Upper lobe of left lung (tissue), 6 donors: ENCODE data around the gene PGGHG. TPM values are rescaled to one million over a fixed set of nuclear protein-coding genes. Genes with fewer than 3 reads are reported as not detected.

Source experiments
- ATAC-seq, 2 donors: fragments of 200-7000 bp; cut with Tn5 transposase; one replicate each; pipeline ENCODE4 v1.9.1; 2022; ENCODE audit warnings: mild to moderate bottlenecking in 2 of 2, moderate library complexity in 2 of 2; ENCODE audit not compliant: low FRiP score in 2 of 2
- DNase-seq, 2 donors: peaks; one replicate each; pipeline ENCODE4 v3.0.0-alpha.2; 2019 to 2020
- H3K27ac ChIP-seq, 4 donors: fragments of 200-600 bp; sonication (generic); one replicate each; pipeline ENCODE4 v1.5.1; 2016 to 2019
- H3K27me3 ChIP-seq, 4 donors: fragments of 200-600 bp; sonication (generic); one replicate each; pipeline ENCODE4 v1.5.1; 2017 to 2019
- H3K36me3 ChIP-seq, 4 donors: fragments of 200-600 bp; sonication (generic); one replicate each; pipeline ENCODE4 v1.5.1; 2016 to 2019
- H3K4me1 ChIP-seq, 4 donors: fragments of 200-600 bp; sonication (generic); one replicate each; pipeline ENCODE4 v1.5.1; 2018 to 2019
- H3K4me3 ChIP-seq, 4 donors: fragments of 200-600 bp; sonication (generic); one replicate each; pipeline ENCODE4 v1.5.1; 2017 to 2019; ENCODE audit warnings: mild to moderate bottlenecking in 2 of 4, moderate library complexity in 1 of 4
- H3K9me3 ChIP-seq, 4 donors: fragments of 200-600 bp; sonication (generic); one replicate each; pipeline ENCODE4 v1.5.1; 2018 to 2019
- EP300 ChIP-seq, 4 donors: sonication (generic); formaldehyde crosslinking; IDR thresholded peaks; one replicate each; pipeline ENCODE4 v1.5.1; 2017; ENCODE audit warnings: antibody characterized with exemption in 4 of 4, control low read depth in 2 of 4
- POLR2A ChIP-seq, 4 donors: fragments of 450-650 bp; IDR thresholded peaks; one replicate each; pipeline ENCODE4 v1.5.1; 2016 to 2017; ENCODE audit warnings: antibody characterized with exemption in 4 of 4, mild to moderate bottlenecking in 2 of 4
- POLR2AphosphoS5 ChIP-seq, 2 donors: sonication (generic); formaldehyde crosslinking; IDR thresholded peaks; one replicate each; pipeline ENCODE4 v1.5.1; 2017; ENCODE audit warnings: antibody characterized with exemption in 2 of 2
- WGBS, 2 donors: methylation state at CpG; one replicate each; pipeline ENCODE4 v1.1.5; 2017 to 2018; 5-methylcytosine and 5-hydroxymethylcytosine counted together
- total RNA-seq, 6 donors: library from RNA; depleted of rRNA in 4 of 6; stranded (reverse); fragments of >200 nt in 4 of 6; gene quantifications; one replicate each; pipeline versions ENCODE4 v1.1.0 to v1.2.1, GENCODE V29; 2016 to 2021
- TF ChIP-seq, protein P1 (sequence below), 6 experiments: fragments of 450-650 bp in 4 of 6; fragments of 200-600 bp in 2 of 6; sonication (generic) in 2 of 6; IDR thresholded peaks; one replicate each; pipeline ENCODE4 v1.5.1; 2016 to 2019; ENCODE audit warnings: antibody characterized with exemption in 6 of 6
- donor health status: DM: no; HTN: no; CAD: no; lungs with moderate emphysema.
- donor health status: DM: no; HTN: yes; CAD: no; lungs with severe emphysema.

PGGHG gene
- total RNA-seq, 6 donors from 2014 or later = 34.1 to 535 (median 65.2) TPM

DNA sequence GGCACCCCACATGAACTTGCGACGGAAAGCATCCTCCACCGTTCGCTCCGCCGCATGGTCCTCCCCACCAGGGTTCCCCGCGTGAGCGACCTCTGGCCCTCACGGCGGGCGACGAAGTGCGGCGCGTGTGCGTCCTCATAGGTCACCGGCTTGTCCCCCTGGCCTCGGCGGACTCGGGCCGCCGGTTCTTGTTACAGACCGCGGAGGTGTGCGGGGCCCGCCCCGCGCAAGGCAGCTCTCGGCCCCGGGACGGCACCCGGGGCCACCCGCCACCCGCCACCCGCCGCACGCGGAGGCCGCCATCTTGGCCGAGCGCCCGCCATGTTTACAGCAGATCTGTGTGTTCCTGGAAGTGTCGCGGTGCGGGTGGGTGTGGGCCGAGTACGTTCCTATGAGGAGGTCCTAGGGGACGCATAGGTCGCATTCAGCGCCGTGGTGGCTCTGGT, 15.2 kb downstream of the PGGHG start:
- peak in 1 of 2 donors; percentile 85 for DNase-seq

DNA sequence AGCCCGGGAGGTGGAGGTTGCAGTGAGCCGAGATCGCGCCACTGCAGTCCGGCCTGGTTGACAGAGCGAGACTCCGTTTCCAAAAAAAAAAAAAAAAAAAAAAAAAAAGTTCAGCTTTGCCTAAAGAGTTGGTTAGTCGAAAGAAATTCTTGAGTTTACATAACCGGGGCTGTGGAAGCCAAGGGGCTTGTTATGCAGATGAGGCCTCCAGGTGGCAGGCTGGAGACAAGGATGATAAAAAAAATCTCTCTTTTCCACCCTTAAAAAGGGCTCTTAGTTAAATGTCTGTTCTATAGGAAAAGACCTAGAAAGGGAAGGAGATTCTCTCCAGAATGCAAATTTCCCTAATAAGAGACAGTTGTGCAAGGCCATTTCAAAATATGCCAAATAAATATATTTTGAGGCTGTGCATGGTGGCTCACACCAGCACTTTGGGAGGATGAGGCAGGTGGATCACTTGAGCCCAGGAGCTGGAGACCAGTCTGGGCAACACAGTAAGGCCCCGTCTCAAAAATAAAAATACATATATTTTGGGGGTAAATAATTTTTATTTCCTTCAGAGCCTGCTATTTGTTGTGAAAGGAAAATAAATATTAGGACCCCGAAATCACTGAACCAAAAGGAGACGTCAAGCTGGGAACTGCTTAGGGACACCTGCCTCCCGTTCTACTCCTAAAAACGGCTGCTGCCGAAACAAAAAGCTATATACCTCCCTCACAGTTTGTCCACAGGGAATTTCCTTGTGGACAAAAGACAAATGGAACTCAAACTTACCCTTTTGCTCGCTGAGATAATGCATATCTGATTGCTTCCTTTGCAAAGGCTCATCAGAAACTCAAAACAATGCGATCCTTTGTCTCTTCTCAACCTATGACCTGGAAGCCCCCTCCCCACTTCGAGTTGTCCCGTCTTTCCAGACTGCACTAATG, 16.3 kb downstream of the PGGHG start:
- no peaks in the 10 kb centered on the region for H3K9me3 ChIP-seq
- peak overlapping the region in 2 of 4 donors; percentile 66 to 94 for H3K27ac ChIP-seq
- H3K4me1 ChIP-seq = peaks cover 25 to 46% (median 34%) of the 10 kb centered on the region in 4 donors
- peaks cover 0 to 2% (median 0%) of the 10 kb centered on the region in 4 donors for H3K27me3 ChIP-seq
- H3K36me3 ChIP-seq = no peaks in the 10 kb centered on the region
- DNase-seq (peak in 1 of 2 donors; percentile 71), ATAC-seq (peak in 1 of 2 donors; percentile 59)
- TF ChIP-seq POLR2A (IDR thresholded peaks at IDR 0.05) = no peak
- TF ChIP-seq, protein P1, sequence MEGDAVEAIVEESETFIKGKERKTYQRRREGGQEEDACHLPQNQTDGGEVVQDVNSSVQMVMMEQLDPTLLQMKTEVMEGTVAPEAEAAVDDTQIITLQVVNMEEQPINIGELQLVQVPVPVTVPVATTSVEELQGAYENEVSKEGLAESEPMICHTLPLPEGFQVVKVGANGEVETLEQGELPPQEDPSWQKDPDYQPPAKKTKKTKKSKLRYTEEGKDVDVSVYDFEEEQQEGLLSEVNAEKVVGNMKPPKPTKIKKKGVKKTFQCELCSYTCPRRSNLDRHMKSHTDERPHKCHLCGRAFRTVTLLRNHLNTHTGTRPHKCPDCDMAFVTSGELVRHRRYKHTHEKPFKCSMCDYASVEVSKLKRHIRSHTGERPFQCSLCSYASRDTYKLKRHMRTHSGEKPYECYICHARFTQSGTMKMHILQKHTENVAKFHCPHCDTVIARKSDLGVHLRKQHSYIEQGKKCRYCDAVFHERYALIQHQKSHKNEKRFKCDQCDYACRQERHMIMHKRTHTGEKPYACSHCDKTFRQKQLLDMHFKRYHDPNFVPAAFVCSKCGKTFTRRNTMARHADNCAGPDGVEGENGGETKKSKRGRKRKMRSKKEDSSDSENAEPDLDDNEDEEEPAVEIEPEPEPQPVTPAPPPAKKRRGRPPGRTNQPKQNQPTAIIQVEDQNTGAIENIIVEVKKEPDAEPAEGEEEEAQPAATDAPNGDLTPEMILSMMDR (IDR thresholded peaks at IDR 0.05) = peak; percentile 52 to 71 (median 65)
- no peak for TF ChIP-seq EP300 (IDR thresholded peaks at IDR 0.05)
- peak in 1 of 2 donors; percentile 9 for TF ChIP-seq POLR2AphosphoS5 (IDR thresholded peaks at IDR 0.05)
- WGBS, 2 donors = 34 to 44% methylated on average over 19 of the region's 19 CpGs
- H3K4me3 ChIP-seq = no peak overlapping the region

More for the DNA sequence above, 15.2 kb downstream of the PGGHG start:
- Histone ChIP-seq H3K9me3 (no peaks in the 10 kb centered on the region), H3K27me3 (peaks cover 0 to 11% (median 4%) of the 10 kb centered on the region in 4 donors), H3K4me3 (no peak overlapping the region), H3K4me1 (peaks cover 16 to 44% (median 29%) of the 10 kb centered on the region in 4 donors), H3K27ac (no peak overlapping the region), H3K36me3 (no peaks in the 10 kb centered on the region)
- ATAC-seq = no peak
- WGBS, 2 donors = 82 to 83% methylated on average over 35 to 44 of the region's 52 CpGs
- TF ChIP-seq POLR2AphosphoS5 (IDR thresholded peaks at IDR 0.05) = no peak
- TF ChIP-seq, protein P1 (IDR thresholded peaks at IDR 0.05) = no peak
- TF ChIP-seq POLR2A (IDR thresholded peaks at IDR 0.05) = no peak
- no peak for TF ChIP-seq EP300 (IDR thresholded peaks at IDR 0.05)

DNA sequence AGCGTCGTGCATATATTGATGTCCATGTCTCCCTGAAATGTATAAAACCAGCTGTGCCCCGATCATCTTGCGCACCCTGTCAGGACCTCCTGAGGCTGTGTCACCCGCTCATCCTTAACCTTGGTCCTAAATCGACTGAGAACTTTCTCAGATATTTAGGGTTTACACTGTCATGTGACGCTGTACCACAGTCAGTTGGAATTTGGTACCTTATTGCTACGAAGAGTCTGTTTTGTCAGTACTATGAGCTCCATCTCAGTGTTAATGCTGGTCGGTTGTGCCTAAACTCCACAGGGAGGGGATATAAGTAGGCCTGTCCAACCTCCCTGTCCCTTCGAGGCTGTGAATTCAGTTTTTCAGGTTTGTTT, 16.9 kb downstream of the PGGHG start:
- TF ChIP-seq, protein P1 (IDR thresholded peaks at IDR 0.05) = no peak
- no peak for TF ChIP-seq EP300 (IDR thresholded peaks at IDR 0.05)
- TF ChIP-seq POLR2AphosphoS5 (IDR thresholded peaks at IDR 0.05) = no peak
- TF ChIP-seq POLR2A (IDR thresholded peaks at IDR 0.05) = no peak
- DNase-seq (no peak), ATAC-seq (no peak)
- WGBS, 2 donors = 90 to 95% methylated on average over 10 of the region's 10 CpGs
- peak overlapping the region in 3 of 4 donors; percentile 89 to 94 (median 92) for H3K27ac ChIP-seq
- peaks cover 25 to 43% (median 34%) of the 10 kb centered on the region in 4 donors for H3K4me1 ChIP-seq
- H3K9me3 ChIP-seq = no peaks in the 10 kb centered on the region
- no peaks in the 10 kb centered on the region for H3K27me3 ChIP-seq
- no peaks in the 10 kb centered on the region for H3K36me3 ChIP-seq
- H3K4me3 ChIP-seq = no peak overlapping the region

DNA sequence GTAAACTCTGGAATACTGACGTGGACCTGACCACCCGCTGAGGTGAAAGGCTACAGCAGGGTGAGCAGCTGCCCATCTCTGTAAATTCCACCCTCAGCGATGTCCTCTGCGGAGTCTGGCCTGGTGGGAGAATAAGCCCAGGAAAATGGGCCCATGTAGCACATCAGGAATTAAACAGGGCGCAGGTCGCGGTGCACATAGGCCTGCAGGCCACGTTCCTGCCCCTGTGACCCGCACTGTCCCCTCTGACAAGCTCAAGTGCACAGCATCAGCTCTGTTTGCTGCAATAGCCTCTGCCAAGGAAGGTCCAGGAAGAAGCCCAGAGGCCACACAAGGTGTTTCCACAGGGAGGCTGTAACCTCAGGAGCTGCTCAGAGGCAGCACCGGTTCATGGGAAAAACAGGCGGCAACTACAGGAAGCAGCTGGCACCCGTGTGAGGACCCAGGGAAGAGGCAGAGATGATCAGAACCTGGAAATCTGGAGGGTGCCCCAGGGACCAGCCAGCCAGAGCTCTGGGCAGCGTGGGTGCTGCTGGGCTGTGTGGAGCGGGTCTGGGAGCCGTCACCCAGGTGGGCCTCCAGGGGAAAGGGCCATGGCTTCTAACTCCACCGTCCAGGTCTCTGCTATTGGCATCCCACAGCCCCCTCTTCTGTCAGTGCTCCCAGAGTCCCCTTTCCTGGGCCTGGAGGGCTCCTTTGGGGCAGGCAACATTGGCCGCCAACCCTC, 17.9 kb downstream of the PGGHG start:
- Histone ChIP-seq H3K27me3 (no peaks in the 10 kb centered on the region), H3K4me3 (peak overlapping the region in 1 of 4 donors; percentile 69), H3K9me3 (no peaks in the 10 kb centered on the region), H3K4me1 (peaks cover 27 to 45% (median 36%) of the 10 kb centered on the region in 4 donors), H3K36me3 (no peaks in the 10 kb centered on the region), H3K27ac (peak overlapping the region; percentile 89 to 94 (median 92))
- 89 to 94% methylated on average over 10 to 17 of the region's 17 CpGs for WGBS, 2 donors
- DNase-seq (no peak), ATAC-seq (no peak)
- TF ChIP-seq POLR2AphosphoS5 (IDR thresholded peaks at IDR 0.05) (no peak), EP300 (IDR thresholded peaks at IDR 0.05) (no peak), POLR2A (IDR thresholded peaks at IDR 0.05) (no peak)
